HG02884 (cell line): ENCODE data around the gene MUS81.
"Not testable (repeated sequence)": the region's sequence is repeated elsewhere in the genome, so short reads cannot be mapped to it uniquely, and the experiment has no call there.

ENCODE experiments used
- ATAC-seq: cut with Tn5 transposase; IDR thresholded peaks from one replicate; pipeline ENCODE4 v1.9.1; 2021; ENCODE audit warnings: mild to moderate bottlenecking, moderate library complexity; ENCODE audit not compliant: unreplicated experiment

Gene MUS81, protein sequence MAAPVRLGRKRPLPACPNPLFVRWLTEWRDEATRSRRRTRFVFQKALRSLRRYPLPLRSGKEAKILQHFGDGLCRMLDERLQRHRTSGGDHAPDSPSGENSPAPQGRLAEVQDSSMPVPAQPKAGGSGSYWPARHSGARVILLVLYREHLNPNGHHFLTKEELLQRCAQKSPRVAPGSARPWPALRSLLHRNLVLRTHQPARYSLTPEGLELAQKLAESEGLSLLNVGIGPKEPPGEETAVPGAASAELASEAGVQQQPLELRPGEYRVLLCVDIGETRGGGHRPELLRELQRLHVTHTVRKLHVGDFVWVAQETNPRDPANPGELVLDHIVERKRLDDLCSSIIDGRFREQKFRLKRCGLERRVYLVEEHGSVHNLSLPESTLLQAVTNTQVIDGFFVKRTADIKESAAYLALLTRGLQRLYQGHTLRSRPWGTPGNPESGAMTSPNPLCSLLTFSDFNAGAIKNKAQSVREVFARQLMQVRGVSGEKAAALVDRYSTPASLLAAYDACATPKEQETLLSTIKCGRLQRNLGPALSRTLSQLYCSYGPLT

GRCh38 chr11:65860278-65861164, at the start of gene MUS81:
Gene MUS81, plus strand, starts transcription at chr11:65860433. Its CDS starts 321 bp downstream, at chr11:65860754.
- ATAC-seq = no peak

DNA sequence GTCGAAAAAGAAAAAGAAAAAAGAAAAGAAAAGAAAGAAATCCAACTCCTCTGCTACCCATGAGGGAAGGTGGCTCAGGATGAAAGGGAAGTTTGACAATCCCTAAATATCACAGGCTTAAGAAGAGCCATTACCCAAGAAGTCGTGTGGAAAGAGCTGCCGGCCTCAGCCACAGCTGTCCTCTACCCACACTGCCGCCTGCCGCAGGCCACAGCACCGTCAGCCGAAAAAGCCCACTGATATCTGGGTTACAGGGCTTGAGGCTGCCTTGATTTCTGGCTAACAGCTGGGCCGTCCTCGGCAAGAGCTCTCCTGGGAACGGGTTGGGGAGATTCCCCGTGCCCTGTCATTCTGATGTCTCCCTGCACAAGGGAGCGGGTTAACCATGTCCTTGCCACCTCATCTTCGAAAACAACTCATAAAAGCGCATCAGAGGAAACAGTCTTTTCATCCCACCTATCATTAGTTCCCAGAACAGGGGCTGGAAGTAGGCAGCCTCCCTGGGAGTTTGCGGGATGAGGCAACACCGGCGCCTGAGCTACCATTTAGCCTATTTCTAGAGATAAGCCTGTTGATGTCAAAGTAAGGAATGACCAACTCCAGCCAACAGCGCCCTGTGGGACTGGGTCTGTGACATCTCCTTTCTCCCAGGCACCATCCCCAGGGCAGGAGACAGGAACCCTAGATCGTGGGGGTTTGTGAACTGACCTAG, 48.3 kb upstream of the MUS81 start:
- no peak for ATAC-seq

- ATAC-seq = no peak
Observed at GRCh38 chr11:65814131-65814985, 45.9 kb upstream of the MUS81 start.

GRCh38 chr11:65814986-65815565, 45.2 kb upstream of the MUS81 start:
- no peak for ATAC-seq

DNA sequence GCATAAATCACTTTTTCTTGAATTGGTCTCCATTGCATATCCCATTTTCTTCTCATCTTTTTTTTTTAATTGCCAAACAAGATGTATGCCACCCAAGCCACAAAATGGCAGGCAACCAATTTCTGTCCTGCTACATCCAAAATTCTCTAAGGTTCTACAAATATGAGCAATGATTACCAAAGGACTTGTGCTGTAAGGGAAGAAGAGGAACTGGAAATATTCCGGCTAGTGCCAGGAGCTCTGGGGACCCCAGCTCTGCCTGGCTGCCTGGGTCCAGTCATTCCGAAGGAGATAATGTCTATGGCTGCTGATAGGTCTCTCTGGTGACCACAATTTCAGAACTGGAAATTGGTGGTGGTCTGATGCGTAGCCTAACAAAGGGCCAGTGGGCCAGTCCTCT, 43.5 kb upstream of the MUS81 start:
- ATAC-seq = no peak

GRCh38 chr11:65817312-65817834, 42.9 kb upstream of the MUS81 start:
- no peak for ATAC-seq

GRCh38 chr11:65817835-65818680, 42.2 kb upstream of the MUS81 start:
- ATAC-seq = peak; percentile 55

DNA sequence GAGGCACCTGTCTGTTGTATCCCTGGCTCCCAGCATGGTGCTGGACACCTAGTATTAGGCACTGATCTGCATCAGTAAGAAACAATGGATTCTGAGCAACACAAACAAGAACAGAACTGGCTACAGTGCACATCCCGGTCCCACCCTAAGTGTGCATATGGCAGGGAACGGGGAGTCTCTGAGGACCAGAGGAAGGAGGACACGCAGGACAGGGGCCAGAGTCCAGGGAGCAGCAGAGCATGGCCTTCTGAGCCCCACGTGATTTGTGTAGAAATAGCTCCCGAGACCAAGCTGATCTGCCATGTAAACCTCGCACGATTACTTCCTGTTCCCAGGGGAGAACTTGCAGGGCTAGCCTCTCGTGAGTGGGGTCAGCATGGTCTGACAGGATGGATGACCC, 39.1 kb upstream of the MUS81 start:
- ATAC-seq = no peak

DNA sequence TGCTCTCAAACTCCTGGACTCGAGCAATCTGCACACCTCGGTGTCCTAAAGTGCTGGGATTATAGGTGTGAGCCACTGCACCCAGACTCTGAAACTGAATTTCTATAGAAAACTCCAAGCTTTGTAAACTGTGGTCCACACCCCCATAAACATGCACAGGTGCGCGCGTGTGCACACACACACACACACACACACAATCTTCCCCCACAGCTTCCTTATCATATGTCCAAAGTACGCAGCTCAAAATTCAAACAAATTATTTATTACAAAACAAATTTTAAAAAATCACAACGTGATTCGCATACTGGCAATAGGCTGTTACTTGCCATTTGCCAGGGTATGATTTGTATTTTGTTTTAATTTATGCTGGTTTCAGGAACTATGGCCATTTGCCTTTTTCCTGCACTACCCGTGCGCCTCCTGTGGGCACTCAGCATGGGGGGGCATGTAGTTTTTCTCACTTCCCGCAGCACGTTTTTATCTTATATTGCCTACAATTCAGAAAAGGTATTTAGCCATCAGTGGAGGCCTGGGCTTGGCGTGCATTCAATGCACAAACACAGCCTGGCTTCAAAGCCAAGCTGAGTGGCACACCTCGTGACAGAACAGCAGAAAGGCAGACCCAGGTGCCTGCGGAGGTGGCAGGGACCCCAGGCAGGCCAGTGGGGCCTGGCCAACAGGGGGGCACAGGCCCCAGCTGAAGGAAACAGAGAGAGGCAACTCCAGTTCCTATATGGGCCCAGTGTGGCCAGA, 37.3 kb upstream of the MUS81 start:
- no peak for ATAC-seq

GRCh38 chr11:65826984-65827735, 33.1 kb upstream of the MUS81 start:
- ATAC-seq = no peak

- ATAC-seq = no peak
Observed at GRCh38 chr11:65829459-65829858, 30.8 kb upstream of the MUS81 start.

GRCh38 chr11:65832231-65832630, 28.0 kb upstream of the MUS81 start:
- ATAC-seq = not testable (repeated sequence)

GRCh38 chr11:65833297-65834030, 26.8 kb upstream of the MUS81 start, which contains the start of gene SNX32:
Gene SNX32, plus strand, starts transcription at chr11:65833963. Its CDS starts 103 bp downstream, at chr11:65834066.
- peak; percentile 69 for ATAC-seq

DNA sequence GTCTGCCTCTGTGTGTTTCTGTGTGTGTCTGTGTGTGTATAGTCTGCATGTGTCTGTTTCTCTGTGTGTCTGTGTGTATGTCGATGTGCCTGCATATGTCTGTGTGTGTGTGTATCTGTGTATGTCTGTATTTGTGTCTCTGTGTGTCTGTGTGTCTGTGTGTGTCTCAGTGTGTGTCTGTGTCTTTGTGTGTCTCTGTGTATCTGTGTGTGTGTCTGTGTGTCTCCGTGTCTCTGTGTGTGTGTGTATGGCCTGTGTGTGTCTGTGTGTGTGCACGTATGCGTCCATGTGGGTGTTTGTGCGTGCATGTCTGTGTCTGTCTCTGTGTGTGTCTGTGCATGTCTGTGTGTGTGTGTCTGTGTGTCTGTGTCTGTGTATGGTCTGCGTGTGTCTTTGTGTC, 26.0 kb upstream of the MUS81 start:
- ATAC-seq = no peak

GRCh38 chr11:65842144-65842543, 18.1 kb upstream of the MUS81 start:
- ATAC-seq = no peak

GRCh38 chr11:65843811-65844210, 16.4 kb upstream of the MUS81 start:
- no peak for ATAC-seq
